HPDE6-E6E7 (cell line): Measurements from ENCODE around the gene PPARG.
"Not testable (repeated sequence)": the region's sequence is repeated elsewhere in the genome, so short reads cannot be mapped to it uniquely, and the experiment has no call there.

Experiments used
- DNase-seq: peaks from one replicate; pipeline ENCODE4 v3.0.0; 2011; ENCODE audit warnings: missing footprints; ENCODE audit errors: extremely low spot score

Gene PPARG

GRCh38 chr3:12440927-12441714 lies 152.3 kb downstream of the PPARG start:
- no peak for DNase-seq

DNA sequence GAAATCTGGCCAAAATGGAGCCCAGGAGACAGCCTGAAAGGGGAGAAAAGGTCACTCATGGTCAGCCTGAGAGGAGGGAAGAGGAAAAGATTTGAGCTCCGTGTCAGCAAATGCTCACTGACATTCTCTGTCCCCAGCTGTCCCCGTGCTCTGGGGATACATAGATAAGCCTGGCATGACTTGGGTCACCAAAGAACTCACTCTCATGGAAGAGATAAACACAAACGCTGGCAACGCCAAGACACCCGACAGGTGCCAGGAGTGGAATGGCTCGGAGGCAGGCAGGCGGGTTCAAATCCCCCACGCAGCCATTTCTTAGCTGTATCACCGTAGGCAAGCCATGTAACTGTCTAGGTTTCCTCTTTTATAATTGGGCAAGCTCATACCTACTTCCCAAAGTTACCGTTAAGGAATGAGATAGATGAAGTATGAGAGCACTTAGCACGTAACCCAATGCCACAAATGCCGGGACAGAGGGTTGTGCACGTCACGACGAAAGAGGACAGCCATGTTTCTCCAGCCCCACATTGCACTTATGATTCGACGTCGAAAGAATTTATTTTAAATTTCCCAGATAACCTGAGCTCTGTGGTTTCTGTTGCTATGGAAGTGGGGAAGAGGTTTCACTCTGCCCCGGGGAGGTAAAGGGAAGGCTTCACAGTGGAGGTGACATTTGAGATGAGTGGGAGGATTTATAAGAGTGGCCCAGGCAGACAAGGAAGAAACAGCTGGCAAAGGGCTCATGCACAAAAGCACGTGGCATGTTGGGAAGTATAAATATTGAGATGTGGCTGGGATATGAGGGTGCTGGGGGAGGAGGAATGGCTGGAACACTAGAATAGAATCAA lies 154.0 kb downstream of the PPARG start:
- no peak for DNase-seq

DNA sequence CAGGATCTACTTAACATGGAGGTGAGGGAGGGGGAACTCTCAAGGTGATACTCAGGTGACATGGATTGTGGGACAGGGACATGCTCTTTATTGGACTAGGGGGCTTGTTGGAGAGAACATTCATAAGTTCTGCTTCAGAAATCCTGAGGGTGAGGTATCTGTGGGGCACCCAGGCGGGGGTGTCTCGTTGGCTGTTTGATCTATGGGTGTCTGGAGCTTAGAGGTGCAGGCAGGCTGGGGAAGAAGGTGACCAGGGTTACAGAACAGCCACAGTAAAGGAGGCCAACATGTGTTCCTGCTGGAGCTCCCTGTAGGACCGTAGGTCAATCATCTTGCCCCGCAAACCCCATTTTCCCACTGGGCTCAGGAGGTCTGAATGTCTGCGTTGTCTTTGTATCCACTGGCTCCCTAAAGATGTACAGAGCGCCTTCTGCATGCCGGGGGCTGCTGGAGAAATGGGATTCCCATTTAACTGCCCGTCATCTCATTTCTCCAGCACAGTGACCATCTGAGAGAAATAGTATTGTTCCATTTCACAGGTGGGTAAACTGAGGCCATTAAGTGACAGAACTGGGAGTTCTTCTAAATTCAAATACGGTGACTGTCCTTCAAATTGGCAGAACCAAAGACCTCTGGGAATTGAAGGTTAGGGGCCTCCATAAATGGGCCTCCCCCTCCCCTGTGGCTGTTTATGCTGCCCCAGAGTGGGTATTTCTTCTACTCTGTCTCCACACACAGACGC lies 155.1 kb downstream of the PPARG start:
- DNase-seq: no peak

- peak; percentile 26 for DNase-seq
Measured at GRCh38 chr3:12444582-12445471, 156.0 kb downstream of the PPARG start.

DNA sequence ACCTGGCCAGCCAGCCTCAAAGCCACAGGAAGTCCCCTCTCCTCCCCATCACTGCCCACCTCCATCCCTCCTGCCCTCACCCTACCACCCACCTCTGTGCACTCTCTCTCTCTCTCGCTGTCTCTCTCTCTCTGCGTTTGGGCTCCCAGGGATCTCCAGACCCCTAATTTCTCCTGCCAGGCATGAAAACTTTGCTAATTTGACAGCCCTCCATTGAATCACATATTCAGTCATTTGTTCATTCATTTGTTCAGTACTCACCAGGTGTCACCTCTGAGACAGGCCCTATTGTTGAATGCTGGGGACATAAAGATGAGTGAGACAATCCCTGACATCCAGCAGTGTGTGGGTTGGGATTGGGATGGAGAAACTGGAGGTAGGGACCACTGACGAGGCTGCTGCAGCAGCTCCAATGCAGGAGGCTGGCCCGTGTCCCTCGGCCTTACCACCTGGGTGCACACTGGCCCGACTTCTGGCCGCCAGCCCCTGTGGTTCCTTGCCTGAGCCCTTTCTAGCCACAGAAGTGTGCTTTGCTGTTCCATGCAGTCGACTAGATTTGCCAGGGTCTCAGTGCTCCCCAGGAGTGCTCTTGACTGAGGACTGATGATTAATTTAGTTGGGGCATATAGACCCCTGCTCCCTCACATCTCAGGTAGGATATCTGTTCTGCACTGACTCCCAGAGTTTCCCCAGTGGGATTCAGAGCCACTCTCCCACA lies 156.8 kb downstream of the PPARG start:
- no peak for DNase-seq

DNA sequence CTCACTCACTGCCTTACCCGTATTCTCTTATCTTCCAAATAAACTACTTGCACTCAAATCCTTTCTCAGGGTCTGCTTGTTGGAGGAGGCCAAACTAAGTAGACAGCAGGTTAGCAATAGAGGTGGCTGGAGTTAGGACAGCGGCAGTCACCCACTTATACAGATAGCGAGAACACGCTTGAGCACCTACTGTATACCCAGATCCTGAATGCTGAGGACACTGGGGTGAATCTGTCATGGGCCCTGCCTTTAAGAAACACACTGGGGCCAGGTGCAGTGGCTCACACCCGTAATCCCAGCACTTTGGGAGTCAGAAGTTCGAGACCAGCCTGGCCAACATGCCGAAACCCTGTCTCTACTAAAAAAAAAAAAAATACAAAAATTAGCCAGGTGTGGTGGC lies 157.4 kb downstream of the PPARG start:
- no peak for DNase-seq

DNA sequence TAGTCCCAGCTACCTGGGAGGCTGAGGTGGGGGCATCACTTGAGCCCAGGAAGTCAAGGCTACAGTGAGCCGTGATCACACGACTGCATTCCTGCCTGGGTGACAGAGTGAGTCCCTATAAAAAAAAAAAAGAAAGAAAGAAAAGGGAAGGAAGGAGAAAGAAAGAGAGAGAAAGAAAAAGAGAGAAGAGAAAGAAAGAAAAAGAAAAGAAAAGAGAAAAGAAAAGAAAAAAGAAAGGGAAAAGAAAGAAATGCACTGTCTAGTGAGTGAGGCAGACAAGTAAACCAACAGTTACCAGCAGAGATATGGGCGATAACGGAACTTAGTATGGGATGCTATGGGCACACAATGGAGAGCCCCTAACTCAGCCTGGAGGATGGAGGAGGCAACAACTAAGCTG lies 158.2 kb downstream of the PPARG start:
- DNase-seq: no peak

DNA sequence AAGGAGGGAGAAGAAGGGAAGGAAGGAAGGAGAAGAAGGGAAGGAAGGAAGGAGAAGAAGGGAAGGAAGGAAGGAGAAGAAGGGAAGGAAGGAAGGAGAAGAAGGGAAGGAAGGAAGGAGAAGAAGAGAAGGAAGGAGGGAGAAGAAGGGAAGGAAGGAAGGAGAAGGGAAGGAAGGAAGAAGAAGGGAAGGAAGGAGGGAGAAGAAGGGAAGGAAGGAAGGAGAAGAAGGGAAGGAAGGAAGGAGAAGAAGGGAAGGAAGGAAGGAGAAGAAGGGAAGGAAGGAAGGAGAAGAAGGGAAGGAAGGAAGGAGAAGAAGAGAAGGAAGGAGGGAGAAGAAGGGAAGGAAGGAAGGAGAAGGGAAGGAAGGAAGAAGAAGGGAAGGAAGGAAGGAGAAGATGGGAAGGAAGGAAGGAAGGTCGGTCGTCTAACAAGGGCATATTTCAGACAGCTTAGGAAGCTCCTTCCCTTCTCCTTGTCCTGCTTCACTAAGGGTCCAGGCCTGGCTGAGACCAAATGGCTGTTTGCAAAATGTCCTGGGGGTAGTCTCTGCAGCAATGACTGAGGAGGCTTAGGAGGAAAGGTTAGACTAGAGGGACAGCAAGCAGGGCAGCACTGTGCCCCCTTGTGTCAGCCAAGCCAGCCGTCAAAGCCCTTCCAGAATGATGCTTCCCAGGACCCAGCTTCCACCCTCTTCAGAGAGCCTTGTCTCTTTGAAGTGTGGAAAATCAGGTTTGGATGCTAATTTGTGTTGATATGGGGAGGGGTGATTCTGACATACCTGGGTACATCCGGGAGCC lies 159.7 kb downstream of the PPARG start:
- DNase-seq: not testable (repeated sequence)

GRCh38 chr3:12449889-12450682 lies 161.2 kb downstream of the PPARG start:
- no peak for DNase-seq

DNA sequence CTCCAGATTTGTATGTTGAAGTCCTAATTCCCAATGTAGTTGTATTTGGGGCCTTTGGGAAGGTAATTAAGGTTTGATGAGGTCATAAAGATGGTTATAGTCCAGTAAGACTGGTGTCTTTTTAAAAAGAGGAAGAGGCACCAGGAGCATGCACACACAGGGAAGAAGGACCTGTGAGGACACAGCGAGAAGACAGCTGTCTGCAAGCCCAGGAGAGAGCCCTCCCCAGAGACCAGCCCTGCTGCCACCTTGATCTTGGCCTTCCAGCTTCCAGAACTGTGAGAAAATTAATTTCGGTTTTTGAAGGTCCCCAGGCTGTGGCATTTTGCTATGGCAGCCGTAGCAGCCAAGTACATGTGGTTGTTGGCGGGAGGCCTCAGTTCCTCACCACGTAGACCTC lies 162.6 kb downstream of the PPARG start:
- no peak for DNase-seq

DNA sequence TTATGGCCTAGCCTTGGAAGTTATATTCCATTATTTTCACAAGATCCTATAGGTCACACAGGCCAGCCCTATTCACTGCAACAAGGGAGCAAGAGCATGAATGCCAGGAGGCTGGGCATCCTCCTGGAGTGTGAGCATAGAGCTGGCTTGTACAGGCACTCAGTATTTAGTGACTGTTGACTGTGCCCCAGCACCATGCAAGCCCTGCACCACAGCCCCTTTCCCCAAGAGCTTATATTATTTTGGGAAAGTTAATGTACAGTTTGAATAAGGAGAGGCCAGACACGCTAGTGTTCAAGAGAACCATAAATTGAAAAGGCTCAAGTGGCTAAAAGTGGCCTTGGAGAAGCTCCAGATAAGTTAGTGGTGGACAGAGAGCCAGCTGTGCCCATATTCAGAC lies 163.1 kb downstream of the PPARG start:
- DNase-seq: no peak

- DNase-seq: no peak
Measured at GRCh38 chr3:12452361-12453330, 163.8 kb downstream of the PPARG start.

DNA sequence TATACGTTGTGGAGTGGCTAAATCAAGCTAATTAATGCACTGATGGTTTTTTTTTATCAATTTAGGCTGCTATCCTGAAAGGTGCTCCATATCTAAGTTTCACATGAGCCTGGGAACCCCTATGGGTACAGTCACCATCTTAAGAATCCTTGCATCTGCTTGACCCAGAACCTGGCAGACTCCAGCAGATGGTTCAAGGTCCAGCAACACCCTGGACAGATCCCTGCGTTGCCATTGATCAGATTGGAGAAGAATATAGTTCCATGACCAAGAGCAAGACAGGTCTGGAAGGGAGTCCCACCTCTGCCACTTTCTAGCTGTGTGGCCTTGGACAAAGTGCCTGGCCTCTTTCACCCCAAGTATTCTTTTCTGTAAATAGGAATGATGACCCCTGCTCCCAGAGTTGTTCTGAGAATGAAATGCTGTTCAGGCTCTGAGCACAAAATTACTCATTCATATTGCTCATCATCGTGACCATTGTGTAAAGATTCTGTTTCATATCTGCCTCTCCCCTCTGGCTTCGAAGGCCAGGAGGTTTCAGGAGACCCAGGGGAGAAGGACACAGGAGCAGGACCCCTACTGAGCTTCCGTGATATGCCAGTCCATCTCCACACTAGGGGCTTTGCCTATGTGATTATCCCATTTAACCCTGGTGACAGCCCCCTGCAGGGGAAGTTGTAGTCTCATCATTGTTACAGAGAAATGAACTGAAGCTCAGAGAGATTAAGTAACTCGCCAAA lies 165.4 kb downstream of the PPARG start:
- DNase-seq: peak; percentile 35

DNA sequence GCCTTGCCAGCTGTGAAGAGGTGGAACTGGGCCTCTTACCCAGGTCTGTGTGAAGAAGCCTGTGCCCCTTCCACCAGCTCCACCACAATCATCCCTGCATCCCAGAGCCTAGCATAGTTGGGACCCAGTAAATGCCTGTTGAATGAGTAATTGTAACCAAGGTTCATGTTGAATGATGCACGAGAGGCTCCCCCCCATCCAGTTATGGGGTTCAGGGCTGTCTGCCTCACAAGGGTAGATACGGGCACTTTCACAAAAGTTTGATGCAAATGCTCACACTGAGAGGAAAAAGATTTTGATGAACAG lies 165.9 kb downstream of the PPARG start:
- DNase-seq: no peak

- no peak for DNase-seq
Measured at GRCh38 chr3:12455740-12456139, 166.9 kb downstream of the PPARG start.

GRCh38 chr3:12456441-12456840 lies 167.6 kb downstream of the PPARG start:
- DNase-seq: no peak

GRCh38 chr3:12457380-12457779 lies 168.5 kb downstream of the PPARG start:
- DNase-seq: not testable (repeated sequence)
